ENCODE measurements around the gene TLL2.

GRCh38 chr10:96374004-96374403 lies 139.7 kb downstream of the TLL2 start:
- TF ChIP-seq CTCF (IDR thresholded peaks at IDR 0.05) (no peak), POLR2A (IDR thresholded peaks at IDR 0.05) (no peak), POLR2AphosphoS5 (IDR thresholded peaks at IDR 0.05; ENCODE audit: insufficient read depth in 1 of 2, low read depth in 1 of 2) (no peak)
